ENCODE measurements around the gene E2F6. TPM values are rescaled to one million over a fixed set of nuclear protein-coding genes. Genes with fewer than 3 reads are reported as not detected.

The E2F6 gene
- polyA plus RNA-seq, 1 of the 3 experiments (the other 2 are of a cell fraction): 15.3 TPM

DNA sequence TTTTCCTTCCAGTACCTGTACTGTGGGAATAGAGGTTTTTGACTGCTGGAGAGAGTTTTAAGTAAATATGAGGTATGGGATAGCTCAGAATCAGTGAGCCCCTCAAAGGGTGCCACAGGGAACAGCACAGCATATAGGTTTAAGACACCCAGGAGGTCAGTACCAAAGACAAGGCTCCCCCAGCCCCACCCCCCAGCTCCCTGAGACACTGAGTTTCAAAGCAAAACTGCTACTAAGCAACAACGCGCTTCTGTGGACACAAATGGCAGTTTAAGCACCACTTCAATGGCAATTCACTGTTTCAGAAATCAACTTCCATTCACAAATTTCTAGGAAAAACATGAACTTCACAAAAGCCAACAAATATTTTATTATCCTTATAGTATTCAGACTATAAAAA lies 15.2 kb downstream of the E2F6 start:
- POLR2A ChIA-PET: no interaction called here
- H4K20me1 ChIP-seq (ENCODE audit: insufficient read depth): peaks cover 16% of the 10 kb centered on the region
- peaks cover 70 to 88% of the 10 kb centered on the region in 2 experiments for H3K36me3 ChIP-seq (replicated peaks in 1 of 2; ENCODE audit: control insufficient read depth in 1 of 2, insufficient read depth in 2 of 2, low read length in 1 of 2)
- no peak for DNase-seq
- H3F3A ChIP-seq (replicated peaks; ENCODE audit: insufficient read depth): peaks cover 30% of the 10 kb centered on the region
- H2AFZ ChIP-seq (ENCODE audit: low read depth): no peak overlapping the region
- H3K9me2 ChIP-seq: no peaks in the 10 kb centered on the region
- CTCF ChIA-PET: interaction anchor here (0.6 to 10.6 kb wide), 10 partner anchors 8 to 319 kb away, joined by 3 to 169 read pairs (median 4); a partner anchor contains a TSS
- peaks cover 40% of the 10 kb centered on the region for H3K79me2 ChIP-seq (ENCODE audit: insufficient read depth)
- no peak overlapping the region for H3K4me2 ChIP-seq
- no peak overlapping the region for H3K27ac ChIP-seq (ENCODE audit: low read depth in 2 of 2, low read length in 1 of 2)
- WGBS (ENCODE audit: low lambda C conversion rate): 100% methylated on average over 2 of the region's 2 CpGs
- no peak for TF ChIP-seq RFX5 (IDR thresholded peaks at IDR 0.05; ENCODE audit: low read length)
- no peak for TF ChIP-seq TAF1 (IDR thresholded peaks at IDR 0.05; ENCODE audit: borderline replicate concordance, low read depth, low read length)
- no peak for TF ChIP-seq GABPA (IDR thresholded peaks at IDR 0.05; ENCODE audit: low read depth)
- no peak for TF ChIP-seq GATA2 (CRISPR knock-in tag; IDR thresholded peaks at IDR 0.05)
- no peak for TF ChIP-seq FOXJ3 (CRISPR knock-in tag; IDR thresholded peaks at IDR 0.05)
- TF ChIP-seq, protein P1, sequence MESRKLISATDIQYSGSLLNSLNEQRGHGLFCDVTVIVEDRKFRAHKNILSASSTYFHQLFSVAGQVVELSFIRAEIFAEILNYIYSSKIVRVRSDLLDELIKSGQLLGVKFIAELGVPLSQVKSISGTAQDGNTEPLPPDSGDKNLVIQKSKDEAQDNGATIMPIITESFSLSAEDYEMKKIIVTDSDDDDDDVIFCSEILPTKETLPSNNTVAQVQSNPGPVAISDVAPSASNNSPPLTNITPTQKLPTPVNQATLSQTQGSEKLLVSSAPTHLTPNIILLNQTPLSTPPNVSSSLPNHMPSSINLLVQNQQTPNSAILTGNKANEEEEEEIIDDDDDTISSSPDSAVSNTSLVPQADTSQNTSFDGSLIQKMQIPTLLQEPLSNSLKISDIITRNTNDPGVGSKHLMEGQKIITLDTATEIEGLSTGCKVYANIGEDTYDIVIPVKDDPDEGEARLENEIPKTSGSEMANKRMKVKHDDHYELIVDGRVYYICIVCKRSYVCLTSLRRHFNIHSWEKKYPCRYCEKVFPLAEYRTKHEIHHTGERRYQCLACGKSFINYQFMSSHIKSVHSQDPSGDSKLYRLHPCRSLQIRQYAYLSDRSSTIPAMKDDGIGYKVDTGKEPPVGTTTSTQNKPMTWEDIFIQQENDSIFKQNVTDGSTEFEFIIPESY (IDR thresholded peaks at IDR 0.05; ENCODE audit: borderline replicate concordance, low read depth): no peak
- TF ChIP-seq, protein P2, sequence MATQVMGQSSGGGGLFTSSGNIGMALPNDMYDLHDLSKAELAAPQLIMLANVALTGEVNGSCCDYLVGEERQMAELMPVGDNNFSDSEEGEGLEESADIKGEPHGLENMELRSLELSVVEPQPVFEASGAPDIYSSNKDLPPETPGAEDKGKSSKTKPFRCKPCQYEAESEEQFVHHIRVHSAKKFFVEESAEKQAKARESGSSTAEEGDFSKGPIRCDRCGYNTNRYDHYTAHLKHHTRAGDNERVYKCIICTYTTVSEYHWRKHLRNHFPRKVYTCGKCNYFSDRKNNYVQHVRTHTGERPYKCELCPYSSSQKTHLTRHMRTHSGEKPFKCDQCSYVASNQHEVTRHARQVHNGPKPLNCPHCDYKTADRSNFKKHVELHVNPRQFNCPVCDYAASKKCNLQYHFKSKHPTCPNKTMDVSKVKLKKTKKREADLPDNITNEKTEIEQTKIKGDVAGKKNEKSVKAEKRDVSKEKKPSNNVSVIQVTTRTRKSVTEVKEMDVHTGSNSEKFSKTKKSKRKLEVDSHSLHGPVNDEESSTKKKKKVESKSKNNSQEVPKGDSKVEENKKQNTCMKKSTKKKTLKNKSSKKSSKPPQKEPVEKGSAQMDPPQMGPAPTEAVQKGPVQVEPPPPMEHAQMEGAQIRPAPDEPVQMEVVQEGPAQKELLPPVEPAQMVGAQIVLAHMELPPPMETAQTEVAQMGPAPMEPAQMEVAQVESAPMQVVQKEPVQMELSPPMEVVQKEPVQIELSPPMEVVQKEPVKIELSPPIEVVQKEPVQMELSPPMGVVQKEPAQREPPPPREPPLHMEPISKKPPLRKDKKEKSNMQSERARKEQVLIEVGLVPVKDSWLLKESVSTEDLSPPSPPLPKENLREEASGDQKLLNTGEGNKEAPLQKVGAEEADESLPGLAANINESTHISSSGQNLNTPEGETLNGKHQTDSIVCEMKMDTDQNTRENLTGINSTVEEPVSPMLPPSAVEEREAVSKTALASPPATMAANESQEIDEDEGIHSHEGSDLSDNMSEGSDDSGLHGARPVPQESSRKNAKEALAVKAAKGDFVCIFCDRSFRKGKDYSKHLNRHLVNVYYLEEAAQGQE (IDR thresholded peaks at IDR 0.05; ENCODE audit: low read depth, low read length): no peak
- TF ChIP-seq YY1 (IDR thresholded peaks at IDR 0.05; ENCODE audit: low read depth): no peak
- TF ChIP-seq SMC3 (IDR thresholded peaks at IDR 0.05; ENCODE audit: low read depth, low read length): no peak
- TF ChIP-seq, protein P3, sequence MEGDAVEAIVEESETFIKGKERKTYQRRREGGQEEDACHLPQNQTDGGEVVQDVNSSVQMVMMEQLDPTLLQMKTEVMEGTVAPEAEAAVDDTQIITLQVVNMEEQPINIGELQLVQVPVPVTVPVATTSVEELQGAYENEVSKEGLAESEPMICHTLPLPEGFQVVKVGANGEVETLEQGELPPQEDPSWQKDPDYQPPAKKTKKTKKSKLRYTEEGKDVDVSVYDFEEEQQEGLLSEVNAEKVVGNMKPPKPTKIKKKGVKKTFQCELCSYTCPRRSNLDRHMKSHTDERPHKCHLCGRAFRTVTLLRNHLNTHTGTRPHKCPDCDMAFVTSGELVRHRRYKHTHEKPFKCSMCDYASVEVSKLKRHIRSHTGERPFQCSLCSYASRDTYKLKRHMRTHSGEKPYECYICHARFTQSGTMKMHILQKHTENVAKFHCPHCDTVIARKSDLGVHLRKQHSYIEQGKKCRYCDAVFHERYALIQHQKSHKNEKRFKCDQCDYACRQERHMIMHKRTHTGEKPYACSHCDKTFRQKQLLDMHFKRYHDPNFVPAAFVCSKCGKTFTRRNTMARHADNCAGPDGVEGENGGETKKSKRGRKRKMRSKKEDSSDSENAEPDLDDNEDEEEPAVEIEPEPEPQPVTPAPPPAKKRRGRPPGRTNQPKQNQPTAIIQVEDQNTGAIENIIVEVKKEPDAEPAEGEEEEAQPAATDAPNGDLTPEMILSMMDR (IDR thresholded peaks at IDR 0.05): no peak
- TF ChIP-seq POLR2AphosphoS5 (IDR thresholded peaks at IDR 0.05; ENCODE audit: low read depth, low read length): no peak
- TF ChIP-seq, protein P4, sequence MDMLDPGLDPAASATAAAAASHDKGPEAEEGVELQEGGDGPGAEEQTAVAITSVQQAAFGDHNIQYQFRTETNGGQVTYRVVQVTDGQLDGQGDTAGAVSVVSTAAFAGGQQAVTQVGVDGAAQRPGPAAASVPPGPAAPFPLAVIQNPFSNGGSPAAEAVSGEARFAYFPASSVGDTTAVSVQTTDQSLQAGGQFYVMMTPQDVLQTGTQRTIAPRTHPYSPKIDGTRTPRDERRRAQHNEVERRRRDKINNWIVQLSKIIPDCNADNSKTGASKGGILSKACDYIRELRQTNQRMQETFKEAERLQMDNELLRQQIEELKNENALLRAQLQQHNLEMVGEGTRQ (IDR thresholded peaks at IDR 0.05; ENCODE audit: borderline replicate concordance, low read depth, low read length): no peak
- TF ChIP-seq, protein P5, sequence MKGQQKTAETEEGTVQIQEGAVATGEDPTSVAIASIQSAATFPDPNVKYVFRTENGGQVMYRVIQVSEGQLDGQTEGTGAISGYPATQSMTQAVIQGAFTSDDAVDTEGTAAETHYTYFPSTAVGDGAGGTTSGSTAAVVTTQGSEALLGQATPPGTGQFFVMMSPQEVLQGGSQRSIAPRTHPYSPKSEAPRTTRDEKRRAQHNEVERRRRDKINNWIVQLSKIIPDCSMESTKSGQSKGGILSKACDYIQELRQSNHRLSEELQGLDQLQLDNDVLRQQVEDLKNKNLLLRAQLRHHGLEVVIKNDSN (IDR thresholded peaks at IDR 0.05; ENCODE audit: borderline replicate concordance, low read depth): no peak
- TF ChIP-seq FOSL2 (IDR thresholded peaks at IDR 0.05; ENCODE audit: borderline replicate concordance, low read depth): no peak
- TF ChIP-seq, protein P6, sequence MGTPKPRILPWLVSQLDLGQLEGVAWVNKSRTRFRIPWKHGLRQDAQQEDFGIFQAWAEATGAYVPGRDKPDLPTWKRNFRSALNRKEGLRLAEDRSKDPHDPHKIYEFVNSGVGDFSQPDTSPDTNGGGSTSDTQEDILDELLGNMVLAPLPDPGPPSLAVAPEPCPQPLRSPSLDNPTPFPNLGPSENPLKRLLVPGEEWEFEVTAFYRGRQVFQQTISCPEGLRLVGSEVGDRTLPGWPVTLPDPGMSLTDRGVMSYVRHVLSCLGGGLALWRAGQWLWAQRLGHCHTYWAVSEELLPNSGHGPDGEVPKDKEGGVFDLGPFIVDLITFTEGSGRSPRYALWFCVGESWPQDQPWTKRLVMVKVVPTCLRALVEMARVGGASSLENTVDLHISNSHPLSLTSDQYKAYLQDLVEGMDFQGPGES (IDR thresholded peaks at IDR 0.05; ENCODE audit: low read depth, low read length): no peak
- no peak for TF ChIP-seq ELF1 (IDR thresholded peaks at IDR 0.05)
- TF ChIP-seq RAD21 (IDR thresholded peaks at IDR 0.05; ENCODE audit: low read length): no peak
- TF ChIP-seq EZH2phosphoT487 (IDR thresholded peaks at IDR 0.05; ENCODE audit: borderline replicate concordance, low read depth): no peak
- TF ChIP-seq, protein P7, sequence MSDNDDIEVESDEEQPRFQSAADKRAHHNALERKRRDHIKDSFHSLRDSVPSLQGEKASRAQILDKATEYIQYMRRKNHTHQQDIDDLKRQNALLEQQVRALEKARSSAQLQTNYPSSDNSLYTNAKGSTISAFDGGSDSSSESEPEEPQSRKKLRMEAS (IDR thresholded peaks at IDR 0.05; ENCODE audit: low read depth): no peak
- peaks cover 0 to 9% of the 10 kb centered on the region in 2 experiments; a peak in 1 of 4 replicates for H3K4me1 ChIP-seq (ENCODE audit: control insufficient read depth in 1 of 2, insufficient read depth in 2 of 2, low read depth in 1 of 2, low read length in 1 of 2)
- H3K9me3 ChIP-seq: no peaks in the 10 kb centered on the region
- H3K27me3 ChIP-seq (ENCODE audit: insufficient read depth): no peaks in the 10 kb centered on the region
- H3K4me3 ChIP-seq (ENCODE audit: low read depth in 2 of 2, low read length in 1 of 2): no peak overlapping the region
- no peak overlapping the region for H3K9ac ChIP-seq

All from SK-N-SH (cell line).